ENCODE data around the gene NANS. TPM values are rescaled to one million over a fixed set of nuclear protein-coding genes. Genes with fewer than 3 reads are reported as not detected.

The NANS gene
- polyA plus RNA-seq, 3 donors, result 41.3 to 109 (median 95.9) TPM

DNA sequence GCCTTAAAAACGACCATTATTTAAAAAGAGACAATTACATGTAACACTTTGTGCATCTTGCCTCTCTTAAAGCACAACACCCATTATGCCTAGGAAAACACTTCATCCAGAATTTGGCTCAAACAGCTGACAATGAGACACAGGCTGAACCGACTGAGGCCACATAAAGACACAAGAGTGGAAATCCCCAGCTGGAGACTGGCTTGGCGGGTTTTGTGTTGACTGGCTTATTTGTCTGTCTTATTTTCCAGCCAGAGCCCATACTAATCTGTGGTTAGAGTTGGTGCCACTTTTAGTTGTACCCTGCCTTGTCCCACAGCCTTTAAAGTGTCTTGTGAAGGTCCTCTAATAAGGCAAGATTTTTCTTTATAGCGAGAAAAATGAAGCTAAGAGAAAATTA lies 41.3 kb downstream of the NANS start:
- Mint-ChIP-seq H3K4me3 (no peak overlapping the region), H3K4me1 (peaks cover 21% of the 10 kb centered on the region), H3K36me3 (peaks cover 65 to 93% of the 10 kb centered on the region in 2 donors), H3K27ac (no peak overlapping the region), H3K27me3 (ENCODE audit: low read depth in 3 of 3) (no peaks in the 10 kb centered on the region), H3K9me3 (peaks cover 0 to 2% (median 0%) of the 10 kb centered on the region in 7 donors)
- H3K79me2 ChIP-seq (ENCODE audit: insufficient read depth, low read length), result peaks cover 42% of the 10 kb centered on the region
- intact Hi-C loops (cut with micrococcal nuclease), result no loop called here
- H3K4me2 ChIP-seq (replicated peaks; ENCODE audit: extremely low read depth, low read length, poor library complexity, severe bottlenecking), result no peak overlapping the region
- H3K4me1 ChIP-seq (ENCODE audit: control insufficient read depth in 1 of 2, insufficient read depth in 2 of 2, low read length in 2 of 2), result peaks cover 14 to 15% of the 10 kb centered on the region in 2 donors
- H3K36me3 ChIP-seq (replicated peaks in 1 of 2; ENCODE audit: control insufficient read depth in 1 of 2, insufficient read depth in 2 of 2, low read length in 2 of 2), result peaks cover 60 to 72% of the 10 kb centered on the region in 2 donors
- DNase-seq, result no peak
- TF ChIP-seq, protein P1, sequence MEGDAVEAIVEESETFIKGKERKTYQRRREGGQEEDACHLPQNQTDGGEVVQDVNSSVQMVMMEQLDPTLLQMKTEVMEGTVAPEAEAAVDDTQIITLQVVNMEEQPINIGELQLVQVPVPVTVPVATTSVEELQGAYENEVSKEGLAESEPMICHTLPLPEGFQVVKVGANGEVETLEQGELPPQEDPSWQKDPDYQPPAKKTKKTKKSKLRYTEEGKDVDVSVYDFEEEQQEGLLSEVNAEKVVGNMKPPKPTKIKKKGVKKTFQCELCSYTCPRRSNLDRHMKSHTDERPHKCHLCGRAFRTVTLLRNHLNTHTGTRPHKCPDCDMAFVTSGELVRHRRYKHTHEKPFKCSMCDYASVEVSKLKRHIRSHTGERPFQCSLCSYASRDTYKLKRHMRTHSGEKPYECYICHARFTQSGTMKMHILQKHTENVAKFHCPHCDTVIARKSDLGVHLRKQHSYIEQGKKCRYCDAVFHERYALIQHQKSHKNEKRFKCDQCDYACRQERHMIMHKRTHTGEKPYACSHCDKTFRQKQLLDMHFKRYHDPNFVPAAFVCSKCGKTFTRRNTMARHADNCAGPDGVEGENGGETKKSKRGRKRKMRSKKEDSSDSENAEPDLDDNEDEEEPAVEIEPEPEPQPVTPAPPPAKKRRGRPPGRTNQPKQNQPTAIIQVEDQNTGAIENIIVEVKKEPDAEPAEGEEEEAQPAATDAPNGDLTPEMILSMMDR (IDR thresholded peaks at IDR 0.05), result no peak
- H4K20me1 ChIP-seq (ENCODE audit: insufficient read depth, low read length), result peaks cover 12% of the 10 kb centered on the region
- H3K27me3 ChIP-seq (ENCODE audit: control insufficient read depth in 2 of 2, insufficient read depth in 2 of 2, low read length in 2 of 2), result no peaks in the 10 kb centered on the region
- no peak overlapping the region for H3K27ac ChIP-seq (ENCODE audit: low read depth in 1 of 2, low read length in 2 of 2)
- WGBS (ENCODE audit: insufficient coverage), result 100% methylated on average over 4 of the region's 4 CpGs
- H3K4me3 ChIP-seq (replicated peaks in 1 of 3; ENCODE audit: low read depth in 2 of 3, low read length in 3 of 3), result no peak overlapping the region
- H3K9me3 ChIP-seq (replicated peaks in 1 of 2; ENCODE audit: control insufficient read depth in 1 of 2, insufficient read depth in 1 of 2, low read length in 2 of 2), result no peaks in the 10 kb centered on the region
- no peak overlapping the region for H2AFZ ChIP-seq (ENCODE audit: insufficient read depth, low read depth, low read length, poor library complexity, severe bottlenecking)
- H3K9ac ChIP-seq (ENCODE audit: insufficient read depth, low read length, poor library complexity, severe bottlenecking), result no peak overlapping the region

DNA sequence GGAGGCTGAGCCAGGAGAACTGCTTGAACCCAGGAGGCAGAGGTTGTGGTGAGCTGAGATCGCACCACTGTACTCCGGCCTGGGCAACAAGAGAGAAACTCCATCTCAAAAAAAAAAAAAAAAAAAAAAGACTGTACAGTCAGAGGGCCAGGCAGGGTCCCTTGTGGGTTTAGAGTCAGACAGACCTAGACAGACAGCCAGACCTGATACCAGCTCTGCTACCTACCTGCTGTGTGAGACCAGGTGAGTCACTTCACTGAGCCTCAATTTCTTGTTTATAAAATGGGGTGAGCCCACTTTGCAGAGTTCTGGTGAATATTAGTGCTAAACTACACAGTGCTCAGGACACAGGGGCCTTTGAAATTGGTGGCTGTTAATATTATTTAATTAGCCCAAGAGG lies 42.8 kb downstream of the NANS start:
- Histone ChIP-seq H3K36me3 (replicated peaks in 1 of 2; ENCODE audit: control insufficient read depth in 1 of 2, insufficient read depth in 2 of 2, low read length in 2 of 2) (peaks cover 54 to 60% of the 10 kb centered on the region in 2 donors), H4K20me1 (ENCODE audit: insufficient read depth, low read length) (peaks cover 12% of the 10 kb centered on the region), H2AFZ (ENCODE audit: insufficient read depth, low read depth, low read length, poor library complexity, severe bottlenecking) (no peak overlapping the region), H3K4me1 (ENCODE audit: control insufficient read depth in 1 of 2, insufficient read depth in 2 of 2, low read length in 2 of 2) (peaks cover 24 to 29% of the 10 kb centered on the region in 2 donors), H3K9me3 (replicated peaks in 1 of 2; ENCODE audit: control insufficient read depth in 1 of 2, insufficient read depth in 1 of 2, low read length in 2 of 2) (no peaks in the 10 kb centered on the region), H3K27ac (ENCODE audit: low read depth in 1 of 2, low read length in 2 of 2) (peak overlapping the region in 1 of 2 donors; percentile 38), H3K4me2 (replicated peaks; ENCODE audit: extremely low read depth, low read length, poor library complexity, severe bottlenecking) (no peak overlapping the region), H3K79me2 (ENCODE audit: insufficient read depth, low read length) (peaks cover 57% of the 10 kb centered on the region), H3K27me3 (ENCODE audit: control insufficient read depth in 2 of 2, insufficient read depth in 2 of 2, low read length in 2 of 2) (no peaks in the 10 kb centered on the region), H3K9ac (ENCODE audit: insufficient read depth, low read length, poor library complexity, severe bottlenecking) (no peak overlapping the region), H3K4me3 (replicated peaks in 1 of 3; ENCODE audit: low read depth in 2 of 3, low read length in 3 of 3) (no peak overlapping the region)
- peaks cover 0 to 2% (median 0%) of the 10 kb centered on the region in 7 donors for H3K9me3 Mint-ChIP-seq
- no peaks in the 10 kb centered on the region for H3K27me3 Mint-ChIP-seq (ENCODE audit: low read depth in 3 of 3)
- TF ChIP-seq, protein P1 (IDR thresholded peaks at IDR 0.05), result no peak
- peaks cover 24% of the 10 kb centered on the region for H3K4me1 Mint-ChIP-seq
- WGBS (ENCODE audit: insufficient coverage), result no CpG with 5 or more reads among the region's 2 CpGs
- H3K36me3 Mint-ChIP-seq, result peaks cover 59 to 82% of the 10 kb centered on the region in 2 donors
- intact Hi-C loops (cut with micrococcal nuclease), result no loop called here
- H3K4me3 Mint-ChIP-seq, result no peak overlapping the region
- peak overlapping the region in 1 of 7 donors; percentile 46 for H3K27ac Mint-ChIP-seq
- DNase-seq, result no peak

Measured in CD14-positive monocyte (primary cell).